ENCODE data around the gene UBE2O.
A peak's percentile ranks its signal among the peaks of the same experiment; 100 is the strongest.

Gene UBE2O

DNA sequence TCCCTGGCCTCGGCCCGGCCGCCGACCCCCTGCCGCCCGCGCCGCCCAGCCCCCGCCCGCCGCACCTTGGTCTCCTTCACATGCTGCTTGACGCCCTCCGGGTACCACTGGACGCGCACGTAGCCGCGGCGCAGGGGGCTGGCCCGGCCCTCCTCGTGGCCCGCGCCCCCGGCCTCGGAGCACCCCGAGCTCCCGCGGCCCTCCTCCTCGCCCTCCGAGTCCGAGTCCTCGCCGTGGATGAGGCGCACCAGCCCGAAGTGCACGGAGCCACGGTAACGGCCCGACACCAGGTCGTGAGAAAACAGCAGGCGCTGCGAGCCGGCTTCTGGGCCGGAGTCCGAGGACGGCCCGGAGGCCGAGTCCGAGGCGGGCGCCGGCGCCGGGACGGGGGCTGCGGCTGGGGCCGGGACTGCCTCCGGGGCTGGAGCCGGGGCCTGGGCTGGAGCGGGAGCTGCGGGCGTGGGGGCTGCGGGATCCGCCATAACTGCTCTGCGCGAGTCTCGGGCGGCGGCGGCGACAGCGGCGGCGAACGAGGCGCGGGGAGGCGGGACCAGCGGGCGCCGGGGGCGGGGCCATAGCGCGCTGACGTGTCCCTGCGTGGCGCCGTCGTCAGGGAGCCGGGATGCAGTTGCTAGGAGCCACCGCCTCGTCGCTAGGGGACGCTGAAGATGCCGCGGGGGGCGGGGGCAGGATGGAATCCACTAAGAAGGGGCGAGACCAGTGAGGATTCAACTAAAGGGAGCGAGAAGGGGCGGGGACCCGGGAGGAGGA, at the start of gene UBE2O:
Gene UBE2O, minus strand, starts transcription at position 493 of the 771 bp plus-strand sequence. Its CDS starts 11 bp downstream, at position 482.
- DNase-seq (ENCODE audit: low read depth), result peak; percentile 63

DNA sequence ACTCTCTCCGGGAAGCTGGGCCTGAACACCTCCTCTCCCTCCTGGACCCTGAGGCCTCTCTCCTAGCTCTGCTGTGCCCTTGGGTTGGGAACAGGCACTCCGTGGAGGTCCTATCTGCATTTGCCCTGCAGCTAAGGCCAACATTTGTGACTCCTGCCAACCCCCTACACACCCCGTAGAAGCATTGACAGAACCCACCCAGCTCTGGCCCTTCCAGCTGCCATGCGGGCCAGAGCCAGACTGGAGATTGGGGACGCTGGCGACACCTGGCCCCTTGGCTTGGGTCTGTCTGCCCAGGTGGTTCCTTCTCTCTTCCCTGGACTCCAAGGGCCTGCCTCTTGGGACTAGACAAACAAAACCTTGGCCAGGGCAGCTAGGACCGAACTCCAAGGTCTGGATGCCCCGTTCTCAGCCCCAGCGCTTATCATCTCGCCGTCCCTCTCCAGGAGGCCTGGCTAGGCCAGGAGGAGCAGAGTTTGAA, 48.9 kb upstream of the UBE2O start:
- DNase-seq (ENCODE audit: low read depth), result no peak

DNA sequence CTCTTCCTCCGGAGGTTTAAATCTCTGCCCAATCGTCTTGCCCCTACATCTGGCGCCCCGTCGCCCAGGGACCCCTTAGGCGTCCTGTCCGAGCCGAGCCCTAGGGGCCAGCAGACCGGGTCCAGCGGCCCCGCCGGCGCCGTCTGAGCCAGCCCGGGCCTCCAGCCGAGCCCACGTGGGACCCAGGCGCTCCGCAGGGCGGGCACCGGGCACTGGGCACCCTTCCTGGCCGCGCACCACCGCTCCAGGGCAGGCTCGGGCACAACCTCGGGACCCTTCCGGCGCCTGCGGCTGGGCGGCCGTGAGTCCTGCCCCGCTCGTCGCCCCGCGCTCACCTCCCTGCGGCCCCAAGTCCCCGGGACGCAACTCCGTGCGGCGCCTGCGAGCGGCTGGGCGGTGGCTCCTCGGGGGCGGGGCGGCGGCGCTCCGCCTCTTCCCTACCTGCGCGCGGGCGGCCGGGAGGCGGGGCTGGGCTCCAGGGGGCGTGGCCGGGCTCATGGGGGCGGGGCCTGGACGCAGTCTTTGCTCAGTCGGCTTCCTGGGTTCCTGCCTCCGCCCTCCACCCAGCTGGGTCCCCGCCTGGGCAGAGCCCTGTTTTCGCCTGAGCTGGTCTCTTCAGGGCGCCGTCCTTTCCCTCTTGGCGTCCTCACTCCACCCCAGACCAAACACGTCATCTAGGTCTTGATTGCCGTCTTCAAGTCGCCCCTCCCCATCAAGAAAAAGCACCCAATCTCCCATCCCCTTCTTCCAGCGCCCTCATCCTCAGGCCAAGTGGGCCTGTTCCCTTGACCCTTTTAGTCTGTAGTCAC, 48.3 kb upstream of the UBE2O start, which contains the start of gene RHBDF2:
Gene RHBDF2, minus strand, starts transcription at position 406 of the 809 bp plus-strand sequence. CDS start 19,899 bp downstream, outside the sequence.
- peak; percentile 36 for DNase-seq (ENCODE audit: low read depth)

DNA sequence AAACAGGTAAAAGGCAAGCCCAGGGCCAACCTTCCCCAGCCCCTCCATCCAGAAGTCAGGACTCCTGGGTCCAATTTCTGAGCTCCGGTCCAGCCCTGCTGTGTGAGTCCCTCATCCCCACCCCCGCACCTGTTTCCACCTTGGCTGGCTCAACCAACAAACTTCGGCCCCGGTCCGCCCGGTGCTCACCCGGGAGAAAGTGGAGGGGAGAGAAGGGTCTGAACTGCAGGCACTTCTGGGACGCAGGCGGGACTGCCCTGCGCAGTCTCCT, 47.7 kb upstream of the UBE2O start:
- no peak for DNase-seq (ENCODE audit: low read depth)

DNA sequence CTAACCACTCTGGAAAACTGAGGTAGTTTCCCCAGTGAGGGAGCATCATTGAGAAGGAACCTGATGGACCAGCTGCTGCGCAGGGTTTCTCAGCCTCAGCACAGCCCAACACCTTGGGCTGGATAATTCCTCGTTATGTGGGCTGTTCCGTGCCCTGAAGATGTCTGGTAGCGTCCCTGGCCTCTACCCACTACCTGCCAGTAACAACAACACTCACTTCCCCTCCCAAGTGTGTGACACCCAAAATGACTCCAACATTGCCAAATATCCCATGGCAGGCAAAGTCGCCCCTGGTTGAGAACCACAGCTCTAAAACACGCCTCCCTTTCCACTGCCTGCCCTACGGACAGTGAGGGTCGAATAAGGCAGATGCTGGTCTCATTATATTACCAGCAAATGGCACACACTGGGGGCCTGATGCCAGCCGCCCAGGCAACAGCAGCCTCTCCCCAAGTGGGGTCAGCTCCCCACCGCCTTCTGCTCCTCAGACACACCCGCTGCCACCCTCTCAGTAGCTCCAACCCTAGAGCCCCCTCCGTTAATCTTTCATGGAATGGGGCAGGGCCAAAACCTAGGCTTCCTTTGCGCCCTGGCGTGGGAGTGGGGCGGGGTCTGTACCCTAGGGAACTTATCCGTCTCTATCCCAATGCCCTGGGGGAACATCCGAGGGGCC, 47.3 kb upstream of the UBE2O start:
- no peak for DNase-seq (ENCODE audit: low read depth)

DNA sequence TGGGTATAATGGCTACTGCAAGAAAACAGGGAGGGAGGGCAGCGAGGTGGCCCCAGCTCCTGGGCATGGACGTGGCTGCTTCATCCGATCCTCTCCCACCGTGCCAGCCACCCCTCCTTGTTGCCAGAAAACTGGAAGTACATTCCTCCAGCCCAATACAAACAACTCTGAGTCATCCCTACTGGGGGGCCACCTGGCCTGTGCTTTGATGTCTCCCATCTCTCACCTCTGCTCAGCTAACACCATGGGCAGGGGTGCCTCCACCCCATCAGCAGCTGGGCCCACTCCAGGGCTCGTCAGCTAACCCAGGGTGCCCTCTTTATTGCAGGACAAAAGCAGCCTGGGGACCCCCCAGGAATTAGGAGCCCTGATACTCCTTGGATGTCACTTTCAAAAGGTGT, 46.3 kb upstream of the UBE2O start:
- DNase-seq (ENCODE audit: low read depth), result no peak

DNA sequence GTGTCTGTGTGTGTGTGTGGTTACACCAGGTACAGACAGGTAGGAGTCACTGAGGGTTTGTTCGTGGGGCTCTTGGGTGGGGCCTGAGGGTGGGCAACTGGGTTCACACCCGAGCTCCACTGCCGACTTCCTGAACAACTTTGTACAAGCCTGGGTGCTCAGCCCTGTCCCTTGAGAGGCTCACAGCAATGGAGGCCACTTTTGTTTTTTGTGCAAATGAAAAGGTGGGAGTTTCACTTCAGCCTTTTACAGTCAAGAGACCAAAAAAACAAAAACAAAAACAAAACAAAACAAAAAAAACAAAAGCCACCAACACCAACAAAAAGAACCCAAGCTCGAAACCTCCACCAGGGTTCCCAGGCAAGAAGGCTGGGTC, 45.9 kb upstream of the UBE2O start:
- DNase-seq (ENCODE audit: low read depth), result no peak

DNA sequence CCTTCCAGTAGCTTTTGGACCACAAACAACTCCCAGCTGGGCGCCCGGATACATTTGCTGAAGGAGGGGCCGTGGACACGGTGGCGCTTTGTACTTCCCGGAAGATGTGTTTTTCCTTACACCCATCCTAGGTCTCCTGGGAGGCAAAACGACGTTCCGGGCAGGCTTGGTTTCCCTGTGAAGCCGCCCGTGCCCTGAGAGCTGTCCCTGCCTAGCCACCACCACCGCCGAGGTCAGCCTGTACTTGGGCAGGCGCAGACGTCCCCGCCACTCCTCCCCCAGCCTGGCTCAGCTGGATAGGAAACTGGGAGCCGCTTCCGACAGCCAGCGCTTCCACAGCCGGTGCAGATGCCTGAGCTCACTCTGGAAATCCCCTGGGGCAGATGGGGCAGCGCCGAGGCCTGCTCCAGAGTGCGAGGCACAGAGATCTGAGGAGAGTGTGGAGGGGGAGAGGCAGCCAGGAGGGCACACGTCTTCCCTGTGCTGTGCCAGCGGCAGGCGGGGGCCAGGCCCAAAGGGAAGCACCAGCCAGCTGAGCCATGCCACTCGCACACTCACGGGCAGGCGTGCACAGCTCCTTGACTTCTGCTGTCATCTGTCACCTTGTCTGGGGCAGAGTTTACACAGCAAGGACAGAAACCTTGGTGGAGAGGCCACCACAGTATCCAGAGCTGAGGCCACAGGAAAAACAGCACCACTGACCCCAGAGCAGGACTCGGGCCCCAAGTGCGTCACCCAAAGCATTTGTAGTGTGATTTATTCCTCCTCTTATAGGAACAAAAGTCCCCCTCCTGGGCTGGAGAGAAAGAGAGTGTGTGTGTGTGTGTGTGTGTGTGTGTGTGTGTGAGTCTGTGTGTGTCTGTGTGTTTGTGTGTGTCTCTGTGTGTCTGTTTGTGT, 45.3 kb upstream of the UBE2O start:
- peak; percentile 12 for DNase-seq (ENCODE audit: low read depth)

DNA sequence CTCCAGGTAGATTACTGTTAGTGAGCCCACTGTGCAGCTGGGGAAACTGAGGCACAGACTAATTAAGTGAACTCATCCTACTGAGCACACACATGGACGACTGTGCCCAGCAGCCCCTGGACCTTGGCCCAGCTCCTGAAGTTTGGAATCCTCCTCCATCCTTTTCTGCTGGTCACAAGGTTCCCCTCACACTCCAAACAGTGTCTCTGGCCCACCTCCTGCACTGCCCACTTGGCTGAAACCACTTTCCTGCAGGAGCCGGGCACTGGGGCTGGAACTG, 44.7 kb upstream of the UBE2O start:
- no peak for DNase-seq (ENCODE audit: low read depth)

DNA sequence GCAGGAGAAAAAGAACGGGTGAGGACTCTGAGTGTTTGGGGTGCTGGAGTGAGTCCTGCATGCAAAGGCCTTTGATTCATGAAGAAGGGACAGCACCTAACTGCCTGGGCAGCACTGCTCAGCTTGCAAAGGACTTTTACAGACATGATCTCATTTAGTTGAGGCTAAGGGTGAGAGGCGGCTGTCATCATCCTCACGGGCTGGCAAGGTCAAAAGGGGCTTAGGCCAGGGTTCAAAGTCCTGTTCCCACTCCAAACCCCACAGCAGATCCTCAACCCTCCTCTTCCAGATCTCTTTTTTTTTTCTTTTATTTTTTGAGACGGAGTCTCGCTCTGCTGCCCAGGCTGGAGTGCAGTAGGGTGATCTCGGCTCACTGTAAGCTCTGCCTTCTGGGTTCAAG, 43.5 kb upstream of the UBE2O start:
- DNase-seq (ENCODE audit: low read depth), result no peak

DNA sequence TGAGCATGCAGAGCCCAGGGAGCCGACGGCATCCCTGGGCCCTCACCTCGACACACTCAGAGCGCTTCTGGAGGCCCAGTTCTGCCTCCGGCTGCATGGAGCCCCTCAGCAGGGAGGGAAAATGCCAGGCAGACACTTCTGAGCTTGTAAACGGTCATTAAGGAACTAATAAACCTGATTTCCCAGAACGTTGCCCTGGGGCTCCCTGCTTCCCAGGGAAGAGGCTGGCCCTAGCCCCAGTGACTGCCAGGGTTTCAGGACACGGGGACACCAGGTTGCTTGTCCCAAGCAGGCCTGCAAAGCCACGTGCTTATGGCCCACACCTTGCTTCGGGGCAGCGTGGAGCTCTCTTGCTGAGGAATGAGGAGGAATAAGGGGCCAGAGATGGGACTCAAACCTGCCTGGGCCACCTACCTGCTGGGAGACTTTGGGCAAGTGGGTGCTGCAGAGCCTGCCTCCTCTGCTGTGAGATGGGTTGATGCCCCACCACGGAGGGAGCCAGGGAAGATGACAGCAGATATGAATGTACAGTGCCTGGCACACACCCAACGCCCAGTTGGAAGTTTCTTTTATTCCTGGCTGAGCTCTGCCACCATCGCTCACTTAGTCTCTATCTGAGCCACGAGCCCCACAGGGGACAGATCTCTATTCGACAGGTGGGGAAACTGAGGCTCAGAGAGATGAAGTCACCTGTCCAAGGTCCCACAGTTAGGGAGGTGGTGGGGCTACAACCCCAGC, 42.9 kb upstream of the UBE2O start:
- no peak for DNase-seq (ENCODE audit: low read depth)

DNA sequence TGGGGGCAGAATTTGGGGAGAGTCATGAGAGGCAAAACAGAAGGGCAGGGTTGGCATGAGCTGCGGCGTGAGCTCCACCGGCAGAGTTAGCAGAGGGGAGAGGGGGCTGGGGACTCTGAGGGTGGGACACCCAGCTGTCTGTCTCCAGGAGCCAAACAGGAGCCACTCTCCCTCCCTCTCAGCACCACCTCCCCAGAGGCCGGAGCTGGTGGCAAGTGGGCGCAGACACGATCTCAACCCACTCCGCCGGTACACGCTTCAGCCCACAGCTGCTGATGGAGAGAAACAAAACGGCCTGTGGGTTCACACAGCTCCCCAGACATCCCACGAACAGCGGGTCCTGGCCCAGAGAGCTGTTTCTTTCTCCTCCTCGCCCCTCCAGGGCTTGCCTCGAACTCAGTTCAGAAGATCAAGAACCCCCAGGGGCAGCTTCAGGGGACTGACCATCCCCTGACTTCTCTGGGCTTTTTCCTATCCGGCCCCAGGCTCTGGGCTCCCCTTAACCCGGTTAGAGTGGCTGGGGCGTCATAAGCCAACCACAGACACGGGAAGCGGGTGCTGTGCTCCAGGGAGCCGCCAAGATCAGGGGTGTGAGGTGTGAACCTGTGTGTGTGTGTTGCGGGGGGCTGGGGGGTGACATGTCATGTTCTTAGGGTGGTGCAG, 40.7 kb upstream of the UBE2O start:
- no peak for DNase-seq (ENCODE audit: low read depth)

DNA sequence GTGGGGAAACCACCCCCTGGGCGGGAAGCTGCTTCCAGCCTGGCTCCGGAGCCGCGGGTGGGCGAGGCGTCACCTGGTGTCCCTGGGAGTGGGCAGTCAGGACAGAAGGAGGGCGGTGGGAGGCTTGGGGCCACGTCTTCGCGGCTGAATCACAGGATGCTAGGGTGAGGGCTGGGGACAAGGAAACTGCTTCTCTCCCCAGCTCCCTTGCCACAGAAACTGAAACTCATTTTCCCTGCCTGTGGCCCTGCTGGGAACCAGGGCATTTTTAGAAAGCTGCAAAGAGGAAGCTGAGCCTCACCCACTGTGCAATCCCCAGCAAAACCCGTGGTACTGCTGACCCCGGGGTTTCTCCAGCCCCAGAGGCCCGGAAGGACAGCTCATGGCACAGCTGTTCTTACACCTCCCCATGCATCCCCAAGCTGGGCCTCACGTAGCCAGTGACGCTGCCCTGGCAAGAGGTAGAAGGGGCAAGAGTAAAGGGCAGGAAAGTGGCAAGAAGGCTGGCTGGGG, 40.1 kb upstream of the UBE2O start:
- peak; percentile 21 for DNase-seq (ENCODE audit: low read depth)

DNA sequence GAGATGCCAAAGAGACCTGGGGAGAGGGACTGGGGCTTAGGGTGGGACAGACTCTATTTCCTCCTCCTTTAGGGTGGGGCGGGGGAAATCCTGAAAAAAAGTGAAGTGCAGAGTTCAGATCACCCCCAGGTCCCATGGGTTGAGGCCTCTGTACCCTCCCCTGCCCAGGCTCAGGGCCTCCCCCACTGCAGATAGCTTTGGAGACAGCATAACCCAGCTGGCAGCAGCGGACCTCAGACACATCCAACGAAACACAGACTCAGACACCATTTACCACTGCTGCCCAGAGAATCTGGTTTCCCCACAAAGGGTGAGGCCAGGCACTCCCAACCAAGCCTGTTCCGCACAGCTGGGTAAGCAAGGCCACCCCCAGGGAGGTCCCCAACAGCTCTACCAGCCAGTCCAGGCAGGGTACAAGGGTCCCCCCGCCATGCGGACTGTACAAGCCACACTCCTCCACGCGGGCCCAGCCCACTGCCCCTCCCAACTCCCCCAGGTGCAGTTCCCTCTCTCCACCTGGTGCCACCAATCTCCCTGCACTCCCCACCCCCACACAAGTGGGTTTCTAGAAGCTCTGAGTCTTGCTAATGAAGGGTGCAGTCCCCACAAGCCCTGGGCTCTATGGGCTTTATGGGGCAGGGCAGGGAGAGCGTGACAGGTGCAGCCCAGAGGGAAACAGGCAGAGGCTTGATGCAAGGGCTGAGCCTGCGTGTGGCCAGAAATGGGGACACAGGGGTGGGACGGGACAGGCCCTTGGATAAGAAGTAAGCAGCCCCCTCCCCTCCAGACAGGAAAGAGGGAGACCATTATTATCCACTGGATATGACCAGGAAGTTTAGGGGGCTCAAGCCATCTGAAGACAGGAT, 39.4 kb upstream of the UBE2O start:
- no peak for DNase-seq (ENCODE audit: low read depth)

DNA sequence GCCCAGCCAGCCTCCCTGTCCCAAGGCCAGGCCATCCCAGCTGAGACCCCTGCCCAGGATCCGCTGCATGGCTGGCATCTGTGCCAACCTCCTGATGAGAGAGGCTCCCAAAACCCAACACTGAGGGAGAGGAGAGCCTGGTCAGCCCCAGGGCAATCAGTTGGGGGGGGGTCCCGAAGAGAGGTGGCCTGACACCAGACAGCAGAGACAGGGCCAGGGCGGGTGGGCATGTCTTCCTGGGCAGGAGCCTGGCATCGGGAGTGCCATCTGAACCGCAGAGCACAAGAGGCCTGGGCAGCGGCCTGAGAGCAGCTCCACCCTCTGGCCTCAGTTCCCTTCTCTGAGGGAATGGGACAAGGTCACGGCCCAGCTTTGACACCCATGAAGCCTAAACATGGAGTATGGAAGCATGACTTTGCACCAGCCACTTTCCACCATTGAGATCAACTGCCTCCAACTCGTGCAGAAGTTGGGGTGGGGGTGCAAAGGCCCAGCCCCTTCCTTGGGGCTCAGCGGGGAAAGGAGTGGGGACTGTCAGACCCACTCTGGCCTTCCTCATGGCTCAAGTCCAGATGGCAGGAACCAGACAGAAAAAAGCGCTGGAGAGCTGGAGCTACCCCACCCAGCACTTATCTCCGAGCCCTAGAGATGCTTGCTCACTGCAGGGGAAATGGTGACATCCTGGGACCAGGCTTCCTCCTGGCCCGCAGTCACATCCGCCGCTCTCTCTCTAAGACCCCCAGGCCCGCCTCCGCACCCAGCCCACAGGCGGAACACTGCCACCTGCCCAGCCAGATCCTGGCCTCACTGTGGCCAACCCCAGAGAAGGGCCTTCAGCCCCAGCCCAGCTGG, 38.5 kb upstream of the UBE2O start:
- no peak for DNase-seq (ENCODE audit: low read depth)

DNA sequence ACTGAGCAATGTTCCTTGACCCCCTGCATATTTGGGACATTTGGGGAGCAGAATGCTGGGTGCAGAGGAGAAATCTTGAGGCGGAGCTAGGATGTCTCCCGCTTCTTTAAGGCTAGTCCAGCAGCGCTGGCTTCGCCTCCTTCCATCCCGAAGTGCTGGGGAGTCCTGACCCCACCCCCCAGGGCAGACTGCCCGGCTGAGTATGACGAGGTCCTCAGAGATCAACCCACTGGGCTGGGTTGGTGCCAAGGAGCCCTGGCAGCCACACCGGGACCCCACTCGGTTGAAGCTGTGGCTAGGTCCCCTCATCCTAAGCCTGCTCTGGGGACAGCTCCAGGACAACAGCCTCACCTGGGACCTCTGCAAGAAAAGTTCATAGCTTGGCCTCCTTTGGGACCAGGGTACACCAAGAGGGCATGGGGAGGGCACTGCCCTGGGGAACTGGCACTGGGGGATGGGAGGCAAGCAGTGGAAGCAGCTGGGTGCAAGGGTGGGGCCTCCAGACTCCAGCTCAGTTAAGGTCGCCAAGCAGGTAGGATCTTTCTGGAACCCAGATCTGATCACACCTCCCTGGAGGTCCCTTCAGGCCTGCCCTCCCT, 37.3 kb upstream of the UBE2O start:
- no peak for DNase-seq (ENCODE audit: low read depth)

DNA sequence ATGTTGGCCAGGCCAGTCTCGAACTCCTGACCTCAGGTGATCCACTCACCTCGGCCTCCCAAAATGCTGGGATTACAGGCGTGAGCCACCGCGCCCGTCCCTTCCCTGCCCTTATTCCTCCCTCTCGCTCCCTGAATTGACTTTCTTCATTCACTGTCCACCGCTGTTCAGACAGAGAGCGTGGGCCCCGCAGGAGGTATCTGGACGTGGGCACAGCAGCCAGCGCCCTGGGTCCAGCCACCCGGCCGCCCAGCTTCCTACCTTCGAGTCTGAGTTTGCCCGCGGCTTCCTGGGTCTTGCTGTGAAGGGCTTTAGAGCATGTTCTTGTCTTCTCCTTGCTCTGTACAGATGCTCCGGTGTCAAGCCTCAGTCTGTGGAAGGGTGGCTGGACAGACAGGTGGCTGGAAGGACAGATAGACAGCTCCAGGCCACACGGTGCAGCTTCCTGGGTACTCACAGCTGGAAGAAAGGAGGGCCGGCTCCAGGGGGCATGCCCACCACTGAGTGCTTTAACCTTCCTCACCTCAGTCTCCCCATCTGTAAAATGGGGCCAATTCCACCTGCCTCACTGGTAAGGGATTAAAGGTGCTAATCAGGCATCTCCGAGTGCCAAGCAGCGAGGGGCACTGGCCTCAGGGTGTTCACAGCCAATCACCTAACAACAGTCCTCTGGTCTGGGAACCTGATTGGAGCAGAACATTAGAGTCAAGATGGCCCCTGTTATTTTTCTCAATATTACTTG, 34.7 kb upstream of the UBE2O start:
- DNase-seq (ENCODE audit: low read depth), result no peak

DNA sequence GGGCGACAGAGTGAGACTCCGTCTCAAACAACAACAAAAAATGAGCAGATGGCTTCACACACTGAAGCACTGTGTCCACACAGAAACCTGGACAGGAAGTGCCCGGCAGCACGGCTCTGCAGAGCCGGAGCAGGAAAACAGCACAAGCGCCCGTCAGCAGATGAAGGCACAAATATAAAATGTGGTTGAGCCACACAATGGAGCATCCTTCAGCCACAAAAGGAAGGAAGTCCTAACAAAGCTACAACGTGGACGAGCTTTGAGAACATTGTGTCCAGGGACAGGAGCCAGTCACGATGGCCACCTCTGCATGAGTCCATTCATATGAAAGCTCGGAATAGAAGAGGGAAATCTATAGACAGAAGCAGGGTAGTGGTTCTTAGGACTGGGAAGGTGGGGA, 32.6 kb upstream of the UBE2O start:
- no peak for DNase-seq (ENCODE audit: low read depth)

All from fibroblast of the conjunctiva (primary cell).